Vagina (tissue), 2 donors: Measurements from ENCODE around the gene NFIB.

Experiments
- CTCF ChIP-seq, 3 experiments: fragments of 450-650 bp in 2 of 3; fragments of 200-600 bp in 1 of 3; sonication (generic) in 1 of 3; IDR thresholded peaks; one replicate each; pipeline ENCODE4 v1.5.1; 2017 to 2019; ENCODE audit warnings: antibody characterized with exemption in 3 of 3, mild to moderate bottlenecking in 2 of 3, moderate library complexity in 2 of 3
- POLR2A ChIP-seq, 2 donors: fragments of 450-650 bp; IDR thresholded peaks; one replicate each; pipeline ENCODE4 v1.6.1; 2017; ENCODE audit warnings: antibody characterized with exemption in 2 of 2, mild to moderate bottlenecking in 2 of 2, moderate library complexity in 2 of 2
- POLR2AphosphoS5 ChIP-seq, 2 donors: sonication (generic); formaldehyde crosslinking; IDR thresholded peaks; one replicate each; pipeline ENCODE4 v1.9.0; 2017; ENCODE audit warnings: antibody characterized with exemption in 2 of 2, mild to moderate bottlenecking in 2 of 2, low read depth in 1 of 2; ENCODE audit not compliant: insufficient read depth in 1 of 2

- TF ChIP-seq CTCF (IDR thresholded peaks at IDR 0.05), result no peak
- no peak for TF ChIP-seq POLR2A (IDR thresholded peaks at IDR 0.05)
- TF ChIP-seq POLR2AphosphoS5 (IDR thresholded peaks at IDR 0.05; ENCODE audit: insufficient read depth in 1 of 2, low read depth in 1 of 2), result no peak
Observed at GRCh38 chr9:14214693-14215092, 99.2 kb downstream of the NFIB start.
